Esophagus squamous epithelium (tissue), 4 donors: ENCODE results near the gene GFOD2.

Experiments
- POLR2A ChIP-seq, 4 donors: fragments of 450-650 bp; IDR thresholded peaks; one replicate each; pipeline ENCODE4 v1.6.1; 2017; ENCODE audit warnings: antibody characterized with exemption in 4 of 4, mild to moderate bottlenecking in 4 of 4, moderate library complexity in 3 of 4
- TF ChIP-seq, protein P1 (sequence below), 6 experiments: fragments of 450-650 bp in 4 of 6; fragments of 200-600 bp in 2 of 6; sonication (generic) in 2 of 6; IDR thresholded peaks; one replicate each; pipeline ENCODE4 v1.5.1; 2016 to 2019; ENCODE audit warnings: antibody characterized with exemption in 6 of 6, mild to moderate bottlenecking in 4 of 6, moderate library complexity in 4 of 6

DNA sequence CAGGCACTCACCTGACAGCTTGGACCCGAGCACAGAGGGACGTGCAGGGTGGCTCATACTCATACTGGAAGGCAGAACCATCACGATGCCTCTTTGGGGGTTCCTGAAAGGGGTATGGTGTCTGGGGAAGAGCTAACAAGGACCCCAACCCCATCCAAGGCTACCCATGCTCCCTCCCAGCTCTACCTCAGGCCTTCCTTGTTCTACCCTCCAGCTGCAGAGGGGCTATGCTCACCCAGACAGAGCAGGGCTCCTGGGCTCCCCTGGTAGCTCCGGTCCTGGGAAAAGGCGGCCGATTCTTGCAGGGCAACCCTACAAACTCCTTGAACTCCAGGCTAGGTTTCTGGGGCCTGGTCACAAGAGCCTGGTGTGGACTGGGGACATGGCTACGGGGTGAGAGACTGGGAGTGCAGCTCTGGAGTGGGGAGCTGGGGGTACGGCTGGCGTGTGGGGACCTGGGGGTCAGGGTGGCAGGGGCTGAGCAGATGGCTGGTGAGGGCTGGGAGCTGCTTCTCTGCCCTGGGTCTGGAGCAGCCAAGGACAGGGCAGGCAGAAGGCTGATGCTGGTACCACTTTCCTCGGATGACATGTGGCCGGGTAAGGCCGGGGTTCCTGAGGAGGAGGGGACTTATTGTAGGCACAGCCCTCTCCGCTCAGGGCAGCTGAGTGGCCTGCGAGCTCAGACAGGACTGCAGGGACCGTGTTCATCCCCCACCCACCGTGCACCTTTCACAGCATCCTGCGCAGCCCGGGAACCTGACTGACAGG is 61.2 kb downstream of the GFOD2 start:
- TF ChIP-seq POLR2A (IDR thresholded peaks at IDR 0.05): no peak
- TF ChIP-seq, protein P1, sequence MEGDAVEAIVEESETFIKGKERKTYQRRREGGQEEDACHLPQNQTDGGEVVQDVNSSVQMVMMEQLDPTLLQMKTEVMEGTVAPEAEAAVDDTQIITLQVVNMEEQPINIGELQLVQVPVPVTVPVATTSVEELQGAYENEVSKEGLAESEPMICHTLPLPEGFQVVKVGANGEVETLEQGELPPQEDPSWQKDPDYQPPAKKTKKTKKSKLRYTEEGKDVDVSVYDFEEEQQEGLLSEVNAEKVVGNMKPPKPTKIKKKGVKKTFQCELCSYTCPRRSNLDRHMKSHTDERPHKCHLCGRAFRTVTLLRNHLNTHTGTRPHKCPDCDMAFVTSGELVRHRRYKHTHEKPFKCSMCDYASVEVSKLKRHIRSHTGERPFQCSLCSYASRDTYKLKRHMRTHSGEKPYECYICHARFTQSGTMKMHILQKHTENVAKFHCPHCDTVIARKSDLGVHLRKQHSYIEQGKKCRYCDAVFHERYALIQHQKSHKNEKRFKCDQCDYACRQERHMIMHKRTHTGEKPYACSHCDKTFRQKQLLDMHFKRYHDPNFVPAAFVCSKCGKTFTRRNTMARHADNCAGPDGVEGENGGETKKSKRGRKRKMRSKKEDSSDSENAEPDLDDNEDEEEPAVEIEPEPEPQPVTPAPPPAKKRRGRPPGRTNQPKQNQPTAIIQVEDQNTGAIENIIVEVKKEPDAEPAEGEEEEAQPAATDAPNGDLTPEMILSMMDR (IDR thresholded peaks at IDR 0.05): no peak
